SK-N-SH treated with all-trans-retinoic acid at 6 μM for 48 hours (cell line): ENCODE measurements around the gene CTBP2.

ENCODE experiments used
- PPARA ChIP-seq: fragments of 250-450 bp; sonication (Bioruptor Pico); IDR thresholded peaks from 2 replicates; pipeline ENCODE4 v1.5.0; 2020; ENCODE audit warnings: mild to moderate bottlenecking, borderline replicate concordance
- ZC3H10 ChIP-seq: fragments of 250-450 bp; sonication (Bioruptor Pico); IDR thresholded peaks from 2 replicates; pipeline ENCODE4 v1.5.1; 2021; ENCODE audit warnings: mild to moderate bottlenecking, moderate library complexity

DNA sequence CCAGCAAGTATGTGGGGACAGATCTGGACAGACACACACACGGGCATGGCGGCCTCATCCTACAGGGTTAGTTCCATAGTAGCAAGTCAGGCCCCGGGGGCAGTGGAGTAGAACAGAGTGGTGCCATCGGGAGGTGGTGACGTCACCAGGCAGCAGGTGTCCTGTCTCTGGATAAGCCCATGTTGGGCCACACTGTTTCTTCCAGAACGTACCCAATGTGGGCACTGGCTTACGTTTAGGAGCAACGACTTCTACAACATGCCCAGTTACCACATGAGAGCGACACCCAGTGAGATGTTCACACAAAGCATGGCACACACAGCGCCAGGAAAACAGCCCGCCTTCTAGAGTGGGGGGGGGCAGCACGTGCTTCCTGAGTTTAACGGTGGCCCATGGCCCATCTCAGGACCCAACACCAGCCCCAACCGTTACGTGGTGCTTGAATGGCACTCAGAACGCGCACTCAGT, 67.8 kb downstream of the CTBP2 start:
- no peak for TF ChIP-seq ZC3H10 (CRISPR knock-in tag)
- no peak for TF ChIP-seq PPARA (CRISPR knock-in tag)
